Transverse colon (tissue), 4 donors: ENCODE results near the gene CATSPER3. TPM values are rescaled to one million over a fixed set of nuclear protein-coding genes. Genes with fewer than 3 reads are reported as not detected.

Source experiments
- DNase-seq: peaks from one replicate; pipeline ENCODE4 v3.0.0-alpha.2; 2019
- H3K27ac ChIP-seq, 4 donors: fragments of 200-600 bp; sonication (generic); 2 replicates each; pipeline ENCODE4 v1.5.1; 2016 to 2018; ENCODE audit warnings: inconsistent platforms in 4 of 4
- H3K27me3 ChIP-seq: fragments of 200-600 bp; sonication (generic); 2 replicates; pipeline ENCODE4 v1.5.1; 2017; ENCODE audit warnings: inconsistent platforms
- H3K36me3 ChIP-seq, 4 donors: fragments of 200-600 bp; sonication (generic); 2 replicates each; pipeline ENCODE4 v1.5.1; 2017 to 2019; ENCODE audit warnings: inconsistent platforms in 4 of 4
- H3K4me1 ChIP-seq, 4 donors: fragments of 200-600 bp; sonication (generic); 2 replicates each; pipeline ENCODE4 v1.5.1; 2017 to 2020; ENCODE audit warnings: inconsistent platforms in 4 of 4
- H3K4me3 ChIP-seq, 4 donors: fragments of 200-600 bp; sonication (generic); 1 replicate in 1 of 4; 2 replicates in 3 of 4; pipeline versions ENCODE4 v1.5.1 to v1.6.1; 2017 to 2019; ENCODE audit warnings: inconsistent platforms in 4 of 4
- H3K9me3 ChIP-seq, 2 donors: fragments of 200-600 bp; sonication (generic); 2 replicates each; pipeline ENCODE4 v1.5.1; 2017 to 2019; ENCODE audit warnings: inconsistent platforms in 2 of 2
- EP300 ChIP-seq: sonication (generic); formaldehyde crosslinking; IDR thresholded peaks from one replicate; pipeline ENCODE4 v1.6.1; 2017; ENCODE audit warnings: antibody characterized with exemption, low read depth
- POLR2A ChIP-seq: fragments of 450-650 bp; IDR thresholded peaks from one replicate; pipeline ENCODE4 v1.6.1; 2016; ENCODE audit warnings: antibody characterized with exemption, mild to moderate bottlenecking, moderate library complexity
- POLR2AphosphoS5 ChIP-seq, 3 donors: sonication (generic); formaldehyde crosslinking; IDR thresholded peaks; one replicate each; pipeline ENCODE4 v1.6.1; 2016; ENCODE audit warnings: antibody characterized with exemption in 3 of 3
- WGBS, 2 donors: methylation state at CpG; one replicate each; pipeline ENCODE4 v1.1.5; 2018; ENCODE audit warnings: low coverage in 1 of 2; 5-methylcytosine and 5-hydroxymethylcytosine counted together
- in situ Hi-C, 4 donors: fragments of 200-750 bp; cut with MboI; loops; one replicate each; pipeline versions ENCODE4 v1.15.0 to v1.15.1; 2017; ENCODE audit warnings: low sequenced_read_pairs in 3 of 4, low pct_ligation_motif_present in 1 of 4, low pct_unique_long_range_greater_than_20kb in 1 of 4
- intact Hi-C: fragments of 100-400 bp; cut with DNase I; formaldehyde crosslinking; loops from one replicate; pipeline ENCODE4 v1.15.1; 2023; ENCODE audit warnings: low total_unique reads
- total RNA-seq, 4 donors: library from RNA; depleted of rRNA; stranded (reverse); fragments of >200 nt; gene quantifications; one replicate each; pipeline ENCODE4 v1.1.0, GENCODE V29; 2016
- TF ChIP-seq, protein P1 (sequence below), 5 experiments: fragments of 200-600 bp in 3 of 5; fragments of 450-650 bp in 2 of 5; sonication (generic) in 3 of 5; IDR thresholded peaks; 1 replicate in 2 of 5; 2 replicates in 3 of 5; pipeline ENCODE4 v1.5.1; 2016 to 2017; ENCODE audit warnings: antibody characterized with exemption in 5 of 5, inconsistent platforms in 3 of 5, mild to moderate bottlenecking in 2 of 5, moderate library complexity in 1 of 5

CATSPER3 gene
- total RNA-seq, 4 donors from 2014 or later, result 0.32 to 4.1 (median 1.1) TPM; not detected in 1

DNA sequence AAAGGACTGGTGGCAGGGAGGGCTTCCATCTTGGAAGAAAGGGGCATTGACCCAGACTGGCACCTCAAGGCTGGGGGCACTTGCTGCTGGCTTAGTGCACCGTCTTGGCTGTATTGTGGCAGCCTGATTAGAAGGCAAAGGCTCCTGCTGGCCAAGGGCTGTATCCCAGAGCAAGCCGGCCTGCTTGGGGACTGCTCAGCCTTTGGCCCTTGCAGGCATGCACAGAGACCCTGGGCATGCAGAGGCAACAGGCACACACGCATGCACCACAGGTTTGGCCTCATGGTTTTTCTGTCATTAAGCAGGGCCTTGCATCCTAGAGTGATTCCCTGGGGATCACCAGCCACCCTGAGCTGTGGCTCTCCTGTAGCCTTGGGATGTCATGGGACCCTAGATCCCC lies 37.4 kb downstream of the CATSPER3 start:
- H3K4me1 ChIP-seq, result no peaks in the 10 kb centered on the region
- in situ Hi-C loops (no loop called here), intact Hi-C loops (no loop called here)
- H3K27ac ChIP-seq, result no peak overlapping the region
- TF ChIP-seq POLR2A, result no peak
- TF ChIP-seq, protein P1, sequence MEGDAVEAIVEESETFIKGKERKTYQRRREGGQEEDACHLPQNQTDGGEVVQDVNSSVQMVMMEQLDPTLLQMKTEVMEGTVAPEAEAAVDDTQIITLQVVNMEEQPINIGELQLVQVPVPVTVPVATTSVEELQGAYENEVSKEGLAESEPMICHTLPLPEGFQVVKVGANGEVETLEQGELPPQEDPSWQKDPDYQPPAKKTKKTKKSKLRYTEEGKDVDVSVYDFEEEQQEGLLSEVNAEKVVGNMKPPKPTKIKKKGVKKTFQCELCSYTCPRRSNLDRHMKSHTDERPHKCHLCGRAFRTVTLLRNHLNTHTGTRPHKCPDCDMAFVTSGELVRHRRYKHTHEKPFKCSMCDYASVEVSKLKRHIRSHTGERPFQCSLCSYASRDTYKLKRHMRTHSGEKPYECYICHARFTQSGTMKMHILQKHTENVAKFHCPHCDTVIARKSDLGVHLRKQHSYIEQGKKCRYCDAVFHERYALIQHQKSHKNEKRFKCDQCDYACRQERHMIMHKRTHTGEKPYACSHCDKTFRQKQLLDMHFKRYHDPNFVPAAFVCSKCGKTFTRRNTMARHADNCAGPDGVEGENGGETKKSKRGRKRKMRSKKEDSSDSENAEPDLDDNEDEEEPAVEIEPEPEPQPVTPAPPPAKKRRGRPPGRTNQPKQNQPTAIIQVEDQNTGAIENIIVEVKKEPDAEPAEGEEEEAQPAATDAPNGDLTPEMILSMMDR (IDR thresholded peaks at IDR 0.05), result no peak
- DNase-seq, result no peak
- H3K27me3 ChIP-seq, result no peaks in the 10 kb centered on the region
- H3K36me3 ChIP-seq, result no peaks in the 10 kb centered on the region
- no peaks in the 10 kb centered on the region for H3K9me3 ChIP-seq
- 100% methylated on average over 3 of the region's 3 CpGs; no CpG with 5 or more reads in 1 of the 2 donors for WGBS, 2 donors
- no peak overlapping the region for H3K4me3 ChIP-seq

DNA sequence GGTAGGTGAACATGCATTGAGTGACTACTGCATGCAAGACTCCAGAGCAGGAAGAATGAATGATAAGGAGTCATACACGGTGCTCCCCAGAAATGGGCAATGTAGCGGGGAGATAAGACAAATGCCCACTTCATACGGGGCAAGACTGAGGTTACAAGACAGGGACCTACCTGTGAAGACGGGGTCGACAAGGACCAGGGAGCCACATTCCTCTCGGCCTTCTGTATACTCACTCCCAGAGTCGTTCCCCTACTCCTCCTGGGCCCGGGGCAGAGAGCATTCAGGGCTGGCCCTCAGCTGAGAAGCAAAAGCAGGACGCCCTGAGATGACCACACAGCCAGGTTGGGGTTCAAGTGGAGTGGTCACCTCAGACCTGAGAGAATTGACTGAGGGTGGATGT lies 39.6 kb downstream of the CATSPER3 start:
- Histone ChIP-seq H3K9me3 (no peaks in the 10 kb centered on the region), H3K27ac (no peak overlapping the region), H3K4me3 (no peak overlapping the region), H3K27me3 (no peaks in the 10 kb centered on the region), H3K36me3 (no peaks in the 10 kb centered on the region), H3K4me1 (no peaks in the 10 kb centered on the region)
- DNase-seq, result no peak
- 94% methylated on average over 9 of the region's 9 CpGs; no CpG with 5 or more reads in 1 of the 2 donors for WGBS, 2 donors
- intact Hi-C loops (no loop called here), in situ Hi-C loops (no loop called here)
- TF ChIP-seq, protein P1 (IDR thresholded peaks at IDR 0.05), result no peak
- TF ChIP-seq EP300 (no peak), POLR2A (no peak), POLR2AphosphoS5 (IDR thresholded peaks at IDR 0.05) (no peak)

DNA sequence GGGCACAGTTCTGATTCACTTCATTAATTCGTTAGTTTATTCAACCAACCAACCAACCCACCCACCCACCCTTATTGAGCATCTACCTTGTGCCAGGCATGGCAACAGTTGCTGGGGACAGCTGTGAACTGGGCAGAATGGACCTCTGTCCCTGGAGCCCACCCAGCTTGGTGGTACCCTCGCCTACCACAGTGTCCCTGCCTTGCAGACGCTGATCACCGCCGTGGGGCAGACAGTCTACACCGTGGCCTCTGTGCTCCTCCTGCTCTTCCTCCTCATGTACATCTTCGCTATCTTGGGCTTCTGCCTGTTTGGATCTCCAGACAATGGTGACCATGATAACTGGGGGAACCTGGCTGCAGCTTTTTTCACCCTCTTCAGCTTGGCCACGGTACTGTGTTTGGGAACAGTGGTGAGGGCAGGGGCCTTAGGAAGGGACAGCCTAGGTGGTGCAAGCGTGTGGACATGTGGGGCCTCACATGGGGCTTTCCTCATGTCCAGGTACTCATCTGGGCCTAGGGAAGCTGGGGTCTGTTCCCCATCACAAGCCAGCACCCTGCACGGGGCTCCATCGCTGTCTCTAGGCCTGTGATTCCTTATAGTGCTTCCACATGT lies 40.1 kb downstream of the CATSPER3 start:
- H3K36me3 ChIP-seq, result no peaks in the 10 kb centered on the region
- DNase-seq, result no peak
- no peaks in the 10 kb centered on the region for H3K9me3 ChIP-seq
- WGBS, 2 donors, result 83 to 86% methylated on average over 1 to 11 of the region's 11 CpGs
- H3K27me3 ChIP-seq, result no peaks in the 10 kb centered on the region
- no peaks in the 10 kb centered on the region for H3K4me1 ChIP-seq
- in situ Hi-C loops (no loop called here), intact Hi-C loops (no loop called here)
- H3K27ac ChIP-seq, result no peak overlapping the region
- no peak overlapping the region for H3K4me3 ChIP-seq
- TF ChIP-seq POLR2A (no peak), POLR2AphosphoS5 (IDR thresholded peaks at IDR 0.05) (no peak), EP300 (no peak)
- TF ChIP-seq, protein P1 (IDR thresholded peaks at IDR 0.05), result no peak

DNA sequence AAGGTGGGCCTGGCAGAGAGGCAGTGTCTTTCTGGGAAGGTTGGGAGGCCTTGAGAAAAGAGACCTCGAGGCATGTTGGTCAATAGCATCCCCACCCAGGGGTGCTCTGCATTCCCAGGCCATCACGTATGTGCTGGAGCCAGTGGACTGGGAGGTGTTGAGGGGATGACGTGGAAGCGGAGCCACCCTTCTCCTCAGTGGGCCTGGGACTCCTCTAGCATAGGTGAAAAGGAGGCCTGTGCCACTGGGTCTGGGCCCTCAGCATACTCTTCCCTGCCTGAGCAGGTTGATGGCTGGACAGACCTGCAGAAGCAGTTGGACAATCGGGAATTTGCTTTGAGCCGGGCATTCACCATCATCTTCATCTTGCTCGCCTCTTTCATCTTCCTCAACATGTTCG lies 40.8 kb downstream of the CATSPER3 start:
- no peaks in the 10 kb centered on the region for H3K36me3 ChIP-seq
- no peaks in the 10 kb centered on the region for H3K9me3 ChIP-seq
- H3K4me1 ChIP-seq, result peaks cover 0 to 6% (median 0%) of the 10 kb centered on the region in 4 donors
- 88% methylated on average over 8 of the region's 8 CpGs; no CpG with 5 or more reads in 1 of the 2 donors for WGBS, 2 donors
- no peak for DNase-seq
- H3K4me3 ChIP-seq, result no peak overlapping the region
- TF ChIP-seq POLR2AphosphoS5 (IDR thresholded peaks at IDR 0.05), result no peak
- no peak for TF ChIP-seq EP300
- no peaks in the 10 kb centered on the region for H3K27me3 ChIP-seq
- in situ Hi-C loops (no loop called here), intact Hi-C loops (no loop called here)
- H3K27ac ChIP-seq, result no peak overlapping the region
